Measurements from ENCODE around the gene DDX52.

DNA sequence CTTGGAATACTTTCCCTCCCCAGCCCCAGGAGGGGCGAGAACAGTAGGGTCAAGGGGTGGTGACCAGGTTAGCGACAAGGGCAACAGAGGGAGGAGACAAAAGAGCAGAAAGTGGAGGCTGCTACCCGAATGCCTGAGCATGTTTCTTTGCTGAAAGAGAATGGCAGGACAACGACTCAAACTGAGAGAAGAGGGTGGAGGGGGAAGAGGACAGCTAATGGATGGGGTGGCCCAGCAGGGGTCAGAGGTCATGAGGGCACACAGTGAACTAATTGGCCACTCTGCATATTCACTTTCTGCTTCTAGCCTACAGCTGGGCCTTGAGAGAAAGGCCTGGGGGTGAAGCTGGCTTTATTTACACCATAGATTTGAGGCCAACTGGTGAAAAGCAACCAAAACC lies 19.1 kb upstream of the DDX52 start:
- TF ChIP-seq, protein P1, sequence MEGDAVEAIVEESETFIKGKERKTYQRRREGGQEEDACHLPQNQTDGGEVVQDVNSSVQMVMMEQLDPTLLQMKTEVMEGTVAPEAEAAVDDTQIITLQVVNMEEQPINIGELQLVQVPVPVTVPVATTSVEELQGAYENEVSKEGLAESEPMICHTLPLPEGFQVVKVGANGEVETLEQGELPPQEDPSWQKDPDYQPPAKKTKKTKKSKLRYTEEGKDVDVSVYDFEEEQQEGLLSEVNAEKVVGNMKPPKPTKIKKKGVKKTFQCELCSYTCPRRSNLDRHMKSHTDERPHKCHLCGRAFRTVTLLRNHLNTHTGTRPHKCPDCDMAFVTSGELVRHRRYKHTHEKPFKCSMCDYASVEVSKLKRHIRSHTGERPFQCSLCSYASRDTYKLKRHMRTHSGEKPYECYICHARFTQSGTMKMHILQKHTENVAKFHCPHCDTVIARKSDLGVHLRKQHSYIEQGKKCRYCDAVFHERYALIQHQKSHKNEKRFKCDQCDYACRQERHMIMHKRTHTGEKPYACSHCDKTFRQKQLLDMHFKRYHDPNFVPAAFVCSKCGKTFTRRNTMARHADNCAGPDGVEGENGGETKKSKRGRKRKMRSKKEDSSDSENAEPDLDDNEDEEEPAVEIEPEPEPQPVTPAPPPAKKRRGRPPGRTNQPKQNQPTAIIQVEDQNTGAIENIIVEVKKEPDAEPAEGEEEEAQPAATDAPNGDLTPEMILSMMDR (conservative IDR thresholded peaks at IDR 0.05): no peak
- TF ChIP-seq ZFX (IDR thresholded peaks at IDR 0.05): no peak
